ENCODE data around the gene DIS3L2. TPM values are rescaled to one million over a fixed set of nuclear protein-coding genes. Genes with fewer than 3 reads are reported as not detected.

Gene DIS3L2
- total and polyA plus RNA-seq, 8 donors: 25.2 to 43.4 (median 36.3) TPM

DNA sequence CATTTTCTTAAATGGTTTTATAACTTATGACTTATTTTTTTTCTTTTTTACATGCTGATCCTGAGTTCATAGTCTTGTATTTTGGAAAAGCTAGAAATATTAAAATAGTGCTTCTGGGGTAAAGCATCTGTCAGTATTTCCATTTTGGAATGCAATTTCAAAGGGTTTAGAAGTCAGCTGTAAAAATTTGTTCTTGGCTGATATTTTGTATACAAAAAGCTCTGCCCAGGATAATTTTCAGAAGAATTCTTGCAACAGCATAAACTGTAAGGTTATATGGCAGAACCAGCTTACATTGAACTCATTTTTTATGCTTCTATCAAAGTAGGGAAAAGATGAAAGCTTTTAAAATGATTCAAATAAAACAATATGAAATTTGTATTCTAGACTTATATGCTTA, 97.4 kb downstream of the DIS3L2 start:
- TF ChIP-seq, protein P1, sequence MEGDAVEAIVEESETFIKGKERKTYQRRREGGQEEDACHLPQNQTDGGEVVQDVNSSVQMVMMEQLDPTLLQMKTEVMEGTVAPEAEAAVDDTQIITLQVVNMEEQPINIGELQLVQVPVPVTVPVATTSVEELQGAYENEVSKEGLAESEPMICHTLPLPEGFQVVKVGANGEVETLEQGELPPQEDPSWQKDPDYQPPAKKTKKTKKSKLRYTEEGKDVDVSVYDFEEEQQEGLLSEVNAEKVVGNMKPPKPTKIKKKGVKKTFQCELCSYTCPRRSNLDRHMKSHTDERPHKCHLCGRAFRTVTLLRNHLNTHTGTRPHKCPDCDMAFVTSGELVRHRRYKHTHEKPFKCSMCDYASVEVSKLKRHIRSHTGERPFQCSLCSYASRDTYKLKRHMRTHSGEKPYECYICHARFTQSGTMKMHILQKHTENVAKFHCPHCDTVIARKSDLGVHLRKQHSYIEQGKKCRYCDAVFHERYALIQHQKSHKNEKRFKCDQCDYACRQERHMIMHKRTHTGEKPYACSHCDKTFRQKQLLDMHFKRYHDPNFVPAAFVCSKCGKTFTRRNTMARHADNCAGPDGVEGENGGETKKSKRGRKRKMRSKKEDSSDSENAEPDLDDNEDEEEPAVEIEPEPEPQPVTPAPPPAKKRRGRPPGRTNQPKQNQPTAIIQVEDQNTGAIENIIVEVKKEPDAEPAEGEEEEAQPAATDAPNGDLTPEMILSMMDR (IDR thresholded peaks at IDR 0.05): no peak
- ATAC-seq (no peak), DNase-seq (peak in 2 of 4 donors; percentile 7 to 13)
- Histone ChIP-seq H3K9me3 (no peaks in the 10 kb centered on the region), H3K27me3 (no peaks in the 10 kb centered on the region), H3K27ac (no peak overlapping the region), H3K4me3 (no peak overlapping the region), H3K36me3 (no peaks in the 10 kb centered on the region), H3K4me1 (no peaks in the 10 kb centered on the region)
- intact Hi-C loops (cut with DNase I): no loop called here

DNA sequence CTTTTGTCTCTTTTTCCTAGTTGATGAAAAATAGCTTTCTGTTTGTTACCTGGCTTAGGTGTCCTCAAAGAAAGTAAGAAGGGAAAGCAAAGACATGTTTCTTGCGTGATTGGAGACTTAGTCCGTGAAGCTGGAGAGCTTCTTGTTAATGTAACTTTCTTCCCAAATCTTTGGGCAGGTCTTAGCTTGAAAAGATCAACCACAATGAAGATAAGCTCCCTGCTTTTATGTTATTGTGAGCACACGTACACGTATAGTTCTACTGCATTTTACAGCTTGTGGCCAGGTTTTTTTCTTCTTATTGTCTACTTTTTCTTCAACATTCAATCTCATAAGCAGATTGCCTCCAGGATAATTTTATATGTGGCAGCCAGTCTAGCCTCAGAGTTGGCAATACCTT, 99.8 kb downstream of the DIS3L2 start:
- TF ChIP-seq, protein P1 (IDR thresholded peaks at IDR 0.05): no peak
- H3K27me3 ChIP-seq: no peaks in the 10 kb centered on the region
- DNase-seq (no peak), ATAC-seq (no peak)
- intact Hi-C loops (cut with DNase I): no loop called here
- H3K4me1 ChIP-seq: no peaks in the 10 kb centered on the region
- H3K4me3 ChIP-seq: no peak overlapping the region
- no peaks in the 10 kb centered on the region for H3K9me3 ChIP-seq
- no peak overlapping the region for H3K27ac ChIP-seq
- H3K36me3 ChIP-seq: no peaks in the 10 kb centered on the region

DNA sequence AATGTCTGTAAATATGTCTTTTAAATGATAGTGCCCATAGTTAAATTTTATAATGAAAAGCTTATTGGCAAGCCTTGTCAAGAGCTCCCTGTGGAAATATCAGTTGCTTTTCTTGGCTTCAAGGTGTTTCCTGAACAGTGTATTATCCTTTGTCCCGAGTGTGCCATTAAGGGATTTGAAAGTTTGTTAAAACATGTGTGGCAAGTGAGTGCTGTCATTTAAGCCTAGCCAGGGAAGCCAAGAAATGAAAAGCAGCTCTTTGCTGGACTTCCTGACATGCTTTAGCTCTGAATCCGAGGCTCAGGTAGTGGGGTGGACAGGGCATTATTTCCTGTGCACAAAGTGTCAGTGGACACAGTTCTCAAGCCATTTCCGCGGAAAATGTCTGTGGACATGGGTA, 111.5 kb downstream of the DIS3L2 start:
- DNase-seq (no peak), ATAC-seq (no peak)
- no peaks in the 10 kb centered on the region for H3K36me3 ChIP-seq
- H3K9me3 ChIP-seq: no peaks in the 10 kb centered on the region
- no peaks in the 10 kb centered on the region for H3K27me3 ChIP-seq
- intact Hi-C loops (cut with DNase I): no loop called here
- H3K4me1 ChIP-seq: no peaks in the 10 kb centered on the region
- TF ChIP-seq, protein P1 (IDR thresholded peaks at IDR 0.05): no peak
- no peak overlapping the region for H3K4me3 ChIP-seq
- H3K27ac ChIP-seq: no peak overlapping the region

DNA sequence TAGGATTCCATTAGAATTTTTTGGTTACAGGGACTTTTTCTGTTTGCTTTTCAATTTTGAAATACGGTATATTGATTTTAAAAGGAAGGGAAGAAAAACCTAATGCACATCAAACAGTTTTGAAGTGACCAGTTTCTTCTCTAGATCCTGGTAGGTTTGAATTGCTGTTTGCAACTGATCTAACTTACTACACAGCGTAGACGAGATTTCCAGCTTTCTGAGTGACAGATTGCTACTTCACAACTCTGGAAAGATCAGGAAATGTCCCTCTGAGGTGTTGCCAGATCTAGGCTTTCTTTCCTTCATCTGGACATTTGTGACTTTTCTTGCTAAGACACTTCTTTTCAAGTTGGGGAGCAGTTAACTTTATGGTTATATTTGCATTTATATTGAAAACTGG, 112.2 kb downstream of the DIS3L2 start:
- no peaks in the 10 kb centered on the region for H3K36me3 ChIP-seq
- H3K27me3 ChIP-seq: no peaks in the 10 kb centered on the region
- no peak overlapping the region for H3K27ac ChIP-seq
- no peaks in the 10 kb centered on the region for H3K9me3 ChIP-seq
- no peak for DNase-seq
- H3K4me1 ChIP-seq: no peaks in the 10 kb centered on the region
- TF ChIP-seq, protein P1 (IDR thresholded peaks at IDR 0.05): no peak
- intact Hi-C loops (cut with DNase I): no loop called here
- ATAC-seq: no peak
- no peak overlapping the region for H3K4me3 ChIP-seq

DNA sequence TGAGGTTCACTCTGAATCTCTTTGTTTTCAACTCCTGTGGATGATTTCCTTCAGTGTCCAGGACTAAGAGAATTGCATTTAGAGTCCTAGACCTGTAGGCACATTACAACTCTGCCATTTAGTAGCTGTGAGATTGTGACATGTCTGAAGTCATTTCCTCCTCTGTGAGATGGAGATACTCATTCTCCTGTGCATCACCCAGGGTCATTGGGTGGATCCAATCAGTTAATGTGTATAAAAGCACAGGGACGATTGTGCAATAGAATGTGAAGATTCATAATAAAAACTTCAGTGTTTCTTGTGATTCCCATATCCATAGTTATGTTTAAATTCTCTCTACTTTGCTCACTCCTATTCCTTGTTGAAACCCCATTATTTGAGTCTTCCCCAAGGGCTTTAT, 113.6 kb downstream of the DIS3L2 start:
- no peak overlapping the region for H3K27ac ChIP-seq
- no peaks in the 10 kb centered on the region for H3K27me3 ChIP-seq
- no peaks in the 10 kb centered on the region for H3K9me3 ChIP-seq
- no peak overlapping the region for H3K4me3 ChIP-seq
- TF ChIP-seq, protein P1 (IDR thresholded peaks at IDR 0.05): no peak
- H3K4me1 ChIP-seq: no peaks in the 10 kb centered on the region
- ATAC-seq: no peak
- intact Hi-C loops (cut with DNase I): no loop called here
- no peaks in the 10 kb centered on the region for H3K36me3 ChIP-seq
- DNase-seq: no peak
